ENCODE data around the gene RFXANK.
"Not testable (repeated sequence)": the region's sequence is repeated elsewhere in the genome, so short reads cannot be mapped to it uniquely, and the experiment has no call there.

RFXANK gene

DNA sequence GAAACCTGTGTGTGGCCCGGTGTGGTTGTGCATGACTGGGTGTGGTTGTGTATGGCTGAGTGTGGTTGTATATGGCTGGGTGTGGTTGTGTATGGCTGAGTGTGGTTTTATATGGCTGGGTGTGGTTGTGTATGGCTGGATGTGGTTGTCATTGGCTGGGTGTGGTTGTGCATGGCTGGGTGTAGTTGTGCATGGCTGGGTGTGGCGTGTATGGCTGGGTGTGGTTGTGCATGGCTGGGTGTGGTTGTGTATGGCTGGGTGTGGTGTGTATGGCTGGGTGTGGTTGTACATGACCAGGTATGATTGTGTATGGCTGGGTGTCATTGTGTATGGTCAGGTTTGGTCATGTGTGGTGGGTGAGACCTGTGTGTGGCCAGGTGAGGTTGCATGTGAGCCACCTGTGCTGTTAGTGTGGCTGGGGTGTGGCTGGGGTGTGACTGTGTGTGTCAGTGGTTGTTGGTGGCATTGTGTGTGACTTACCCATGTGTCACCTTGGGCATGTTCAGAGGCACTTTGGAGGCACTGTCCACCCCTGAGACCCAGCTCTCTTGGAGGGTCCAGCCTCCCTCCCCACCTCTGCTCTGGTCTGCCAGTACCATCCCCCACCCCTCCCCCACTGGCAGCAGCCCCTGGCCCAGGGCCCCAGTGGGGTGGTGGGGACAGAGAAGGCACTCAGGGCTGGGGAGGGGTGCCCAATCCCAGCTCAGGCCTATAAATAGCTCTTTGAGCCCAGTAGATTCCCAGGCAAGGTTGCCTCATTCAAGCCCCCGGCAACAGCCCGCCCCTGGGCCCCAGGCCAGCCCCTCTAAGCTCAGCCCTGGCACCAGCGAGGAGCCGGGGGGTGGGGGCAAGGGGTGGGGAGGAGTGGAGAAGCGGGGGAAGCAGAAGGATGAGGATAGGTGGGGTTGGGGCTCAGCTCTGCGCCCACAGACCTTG, 15.8 kb downstream of the RFXANK start:
- DNase-seq, result no peak

GRCh38 chr19:19209372-19209771, 17.3 kb downstream of the RFXANK start:
- DNase-seq, result peak; percentile 52

- DNase-seq, result peak; percentile 73
Observed at GRCh38 chr19:19211499-19212420, 19.7 kb downstream of the RFXANK start, which contains the start of gene NCAN. TSS of gene NCAN (plus strand) at chr19:19211958. CDS start at chr19:19216954, 4,996 bp downstream.

DNA sequence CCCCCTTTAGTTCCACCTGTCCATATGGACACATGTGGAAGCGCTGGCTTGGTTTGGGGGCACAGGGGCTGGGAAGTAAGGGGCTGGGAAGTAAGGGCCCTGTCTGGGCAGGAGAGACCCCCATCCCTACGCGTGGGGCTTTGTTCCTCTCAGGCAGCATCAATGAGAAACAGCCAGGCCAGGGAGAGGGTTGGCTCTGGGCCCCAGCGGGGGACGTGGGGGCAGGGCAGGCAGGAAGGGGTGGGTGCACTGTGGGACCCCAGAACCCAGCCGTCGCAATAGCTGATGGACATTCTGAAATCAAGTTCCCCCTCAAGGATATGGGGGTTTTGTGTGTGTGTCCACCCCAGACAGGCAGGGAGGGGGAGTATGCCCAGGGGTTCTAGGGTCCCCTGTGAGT, 20.9 kb downstream of the RFXANK start:
- DNase-seq, result no peak

DNA sequence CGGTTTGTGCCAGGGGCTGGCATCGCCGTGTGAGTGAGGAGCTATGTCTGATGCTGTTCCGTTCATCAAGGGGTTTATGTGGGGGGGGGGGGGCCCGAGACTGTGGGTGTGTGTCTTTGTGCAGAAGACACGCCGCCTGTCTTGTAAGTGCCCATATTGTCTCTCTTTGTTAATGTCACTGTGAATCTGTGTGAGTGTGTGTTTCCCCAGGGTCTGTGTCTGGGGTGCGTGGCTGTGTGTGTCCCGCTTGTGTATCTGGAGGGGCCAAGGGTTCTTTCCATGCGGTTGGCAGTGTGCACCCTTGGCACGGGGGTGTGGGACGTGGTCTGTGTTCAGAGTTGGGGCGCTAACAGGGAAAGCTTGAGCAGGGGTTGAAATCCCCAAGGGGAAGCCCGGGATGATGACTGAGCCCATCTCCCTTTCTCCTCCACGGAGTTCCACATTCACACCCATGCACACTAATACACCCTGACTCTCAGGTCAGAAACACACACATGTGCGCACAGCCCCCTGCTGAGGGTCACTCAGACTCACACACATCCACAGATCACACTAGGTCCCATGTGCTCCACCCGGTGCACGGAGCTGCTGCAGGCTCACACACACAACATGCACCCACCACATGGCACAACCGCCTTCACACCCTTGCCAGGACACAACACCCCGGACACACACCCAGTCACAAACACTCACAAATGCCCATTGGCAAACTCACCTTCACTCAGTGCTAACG, 21.5 kb downstream of the RFXANK start:
- no peak for DNase-seq

- peak; percentile 79 for DNase-seq
Observed at GRCh38 chr19:19214159-19214490, 22.1 kb downstream of the RFXANK start.

DNA sequence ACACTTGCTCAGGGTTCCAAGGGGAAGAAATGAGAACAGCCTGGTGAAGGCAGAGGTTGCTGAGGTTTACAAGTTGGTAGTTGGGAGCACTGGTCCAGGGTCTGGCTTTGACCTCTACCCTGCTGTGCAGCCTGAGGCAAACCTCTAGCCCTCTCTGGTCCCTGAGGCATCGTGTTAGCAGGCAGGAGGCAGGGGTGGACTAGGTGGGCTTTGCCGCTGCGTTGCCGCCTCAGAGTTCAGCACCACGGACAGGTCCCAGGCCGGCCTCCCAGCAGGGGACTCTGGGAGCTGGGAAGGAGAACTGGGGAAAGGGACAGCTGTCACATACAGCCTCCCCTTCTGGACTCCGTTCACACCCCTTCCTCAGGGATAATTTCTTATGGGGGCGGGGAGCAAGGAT, 22.8 kb downstream of the RFXANK start:
- no peak for DNase-seq

DNA sequence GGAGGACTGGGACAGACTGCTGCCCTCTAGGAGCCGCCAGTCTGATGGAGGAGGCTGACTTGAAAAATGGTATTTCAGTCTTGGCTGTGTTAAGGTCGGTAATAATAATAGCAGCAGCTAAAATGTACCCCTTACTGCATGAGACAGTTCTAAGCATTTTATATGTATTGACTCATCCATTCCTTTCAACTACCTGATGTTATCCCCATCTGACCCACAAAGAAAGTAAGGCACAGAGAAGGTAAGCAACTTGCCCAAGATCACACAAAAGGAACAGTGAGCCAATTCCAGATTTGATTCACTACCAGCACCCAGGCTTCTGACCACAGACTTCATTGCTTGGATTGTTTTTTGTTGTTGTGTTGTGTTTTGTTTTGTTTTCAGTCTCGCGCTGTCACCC, 23.7 kb downstream of the RFXANK start:
- DNase-seq, result no peak

DNA sequence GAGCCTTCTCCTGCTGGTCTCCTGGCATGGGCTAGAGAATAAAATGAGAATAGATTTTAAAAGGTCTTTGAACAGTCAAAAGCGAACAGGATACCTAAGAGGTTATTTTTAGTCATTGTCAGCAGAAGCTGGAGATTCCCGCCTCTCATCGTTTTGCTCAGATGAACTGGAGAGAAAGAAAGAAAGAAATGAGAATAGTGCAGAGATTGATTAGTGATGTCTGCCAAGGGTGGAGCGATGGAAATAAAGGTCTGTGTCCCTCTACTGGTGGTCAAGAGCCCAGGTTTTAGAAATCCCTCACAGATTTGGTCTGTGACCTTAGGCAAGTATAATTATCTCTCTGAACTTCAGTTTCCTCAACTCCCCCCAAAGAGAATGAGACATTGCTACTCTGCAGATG, 25.0 kb downstream of the RFXANK start:
- peak; percentile 41 for DNase-seq

- DNase-seq, result no peak
Observed at GRCh38 chr19:19218911-19219310, 26.9 kb downstream of the RFXANK start.

- not testable (repeated sequence) for DNase-seq
Observed at GRCh38 chr19:19221000-19221399, 28.9 kb downstream of the RFXANK start.

GRCh38 chr19:19223060-19223459, 31.0 kb downstream of the RFXANK start:
- DNase-seq, result no peak

- DNase-seq, result no peak
Observed at GRCh38 chr19:19223636-19224035, 31.6 kb downstream of the RFXANK start.

DNA sequence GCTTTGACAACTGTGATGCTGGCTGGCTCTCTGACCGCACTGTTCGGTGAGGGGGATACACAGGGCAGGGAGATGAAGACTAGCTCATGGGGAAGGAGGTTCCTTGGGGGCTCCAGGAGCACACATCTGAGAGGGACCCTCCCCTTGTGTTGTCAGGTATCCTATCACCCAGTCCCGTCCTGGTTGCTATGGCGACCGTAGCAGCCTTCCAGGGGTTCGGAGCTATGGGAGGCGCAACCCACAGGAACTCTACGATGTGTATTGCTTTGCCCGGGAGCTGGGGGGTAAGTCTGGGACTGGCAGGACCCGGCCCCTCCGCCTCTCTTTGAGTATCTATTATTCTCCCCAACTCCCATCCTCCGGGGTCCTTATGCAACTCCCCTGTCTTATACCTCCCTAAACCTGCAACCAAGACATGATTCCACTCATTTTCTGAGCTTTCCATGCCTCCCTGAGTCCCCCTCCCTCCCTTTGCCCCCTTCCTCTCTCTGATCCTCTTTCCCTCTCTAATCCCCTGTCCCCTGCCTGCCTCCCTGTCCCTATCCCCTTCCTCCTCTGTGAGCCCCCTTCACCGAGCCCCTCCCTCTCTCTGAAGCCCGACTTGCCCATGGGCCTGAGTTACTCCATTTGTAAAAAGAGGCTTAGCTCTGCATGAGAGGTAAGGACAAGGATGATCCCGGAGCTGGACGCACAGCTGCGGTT, 32.2 kb downstream of the RFXANK start:
- DNase-seq, result no peak

GRCh38 chr19:19224852-19225494, 32.9 kb downstream of the RFXANK start:
- DNase-seq, result no peak

- no peak for DNase-seq
Observed at GRCh38 chr19:19226204-19226603, 34.1 kb downstream of the RFXANK start.

DNA sequence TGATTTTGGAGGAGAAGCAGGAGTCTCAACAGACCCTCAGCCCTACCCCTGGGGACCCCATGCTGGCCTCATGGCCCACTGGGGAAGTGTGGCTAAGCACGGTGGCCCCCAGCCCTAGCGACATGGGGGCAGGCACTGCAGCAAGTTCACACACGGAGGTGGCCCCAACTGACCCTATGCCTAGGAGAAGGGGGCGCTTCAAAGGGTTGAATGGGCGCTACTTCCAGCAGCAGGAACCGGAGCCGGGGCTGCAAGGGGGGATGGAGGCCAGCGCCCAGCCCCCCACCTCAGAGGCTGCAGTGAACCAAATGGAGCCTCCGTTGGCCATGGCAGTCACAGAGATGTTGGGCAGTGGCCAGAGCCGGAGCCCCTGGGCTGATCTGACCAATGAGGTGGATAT, 34.6 kb downstream of the RFXANK start:
- DNase-seq, result no peak

DNA sequence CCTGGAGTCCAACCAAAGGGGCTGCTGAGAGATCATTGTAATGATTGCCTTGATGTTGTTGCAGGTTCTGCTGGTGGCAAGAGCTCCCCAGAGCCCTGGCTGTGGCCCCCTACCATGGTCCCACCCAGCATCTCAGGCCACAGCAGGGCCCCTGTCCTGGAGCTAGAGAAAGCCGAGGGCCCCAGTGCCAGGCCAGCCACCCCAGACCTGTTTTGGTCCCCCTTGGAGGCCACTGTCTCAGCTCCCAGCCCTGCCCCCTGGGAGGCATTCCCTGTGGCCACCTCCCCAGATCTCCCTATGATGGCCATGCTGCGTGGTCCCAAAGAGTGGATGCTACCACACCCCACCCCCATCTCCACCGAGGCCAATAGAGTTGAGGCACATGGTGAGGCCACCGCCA, 35.2 kb downstream of the RFXANK start:
- no peak for DNase-seq

DNA sequence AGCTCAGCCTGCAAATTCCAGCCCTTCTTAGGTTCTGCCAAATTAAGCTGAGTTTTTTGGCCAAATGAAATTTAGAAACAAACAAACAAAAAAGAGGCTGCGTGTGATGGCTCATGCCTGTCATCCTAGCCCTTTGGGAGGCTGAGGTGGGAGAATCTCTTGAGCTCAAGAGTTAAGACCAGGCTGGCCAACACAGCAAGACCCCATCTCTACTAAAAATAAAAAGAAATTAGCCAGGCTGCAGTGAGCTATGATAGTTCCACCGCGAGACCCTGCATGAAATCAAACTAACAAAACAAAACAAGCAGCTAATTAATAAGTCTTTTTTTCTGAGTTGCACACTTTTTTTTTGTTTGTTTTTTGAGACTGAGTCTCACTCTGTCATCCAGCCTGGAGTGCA, 37.6 kb downstream of the RFXANK start:
- no peak for DNase-seq

DNA sequence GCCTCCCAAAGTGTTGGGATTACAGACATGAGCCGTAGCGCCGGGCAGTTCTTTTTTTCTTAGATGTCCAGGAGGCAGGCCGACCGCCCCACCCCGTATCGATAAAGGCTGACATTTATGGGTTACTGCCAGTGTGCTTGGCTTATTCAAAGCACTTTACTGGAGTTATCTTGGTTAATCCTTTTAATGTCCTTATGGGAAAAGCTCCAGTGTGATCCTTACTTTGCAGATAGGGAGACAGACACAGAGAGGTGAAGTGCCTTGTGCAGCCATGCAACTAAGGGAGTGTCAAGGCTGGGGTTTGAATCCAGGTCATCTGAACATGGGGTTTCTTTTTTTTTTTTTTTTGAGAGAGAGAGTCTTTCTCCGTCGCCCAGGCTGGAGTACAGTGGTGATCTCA, 38.9 kb downstream of the RFXANK start:
- no peak for DNase-seq

- DNase-seq, result no peak
Observed at GRCh38 chr19:19232261-19232721, 40.2 kb downstream of the RFXANK start.
